Fibroblast of lung (primary cell): ENCODE results near the gene MT1H.

Experiments
- CTCF ChIP-seq, 2 donors: IDR thresholded peaks in 1 of 2; conservative IDR thresholded peaks in 1 of 2; 1 replicate in 1 of 2; 2 replicates in 1 of 2; pipeline ENCODE4 v1.5.1; 2011 to 2012; ENCODE audit warnings: low read length in 2 of 2, control low read depth in 1 of 2, inconsistent platforms in 1 of 2, low read depth in 1 of 2, mild to moderate bottlenecking in 1 of 2
- EZH2 ChIP-seq: IDR thresholded peaks from 2 replicates; pipeline ENCODE4 v1.5.1; 2012; ENCODE audit warnings: low read length, control low read depth, mild to moderate bottlenecking; ENCODE audit errors: missing control alignments

- no peak for TF ChIP-seq CTCF (conservative IDR thresholded peaks at IDR 0.05 in 1 of 2, IDR thresholded peaks at IDR 0.05 in 1 of 2; ENCODE audit: low read depth in 1 of 2, low read length in 2 of 2)
- no peak for TF ChIP-seq EZH2
Observed at GRCh38 chr16:56679818-56680217, 10.2 kb downstream of the MT1H start.
